H9 (cell line): ENCODE measurements around the gene PCDHGC3. TPM values are rescaled to one million over a fixed set of nuclear protein-coding genes. Genes with fewer than 3 reads are reported as not detected.

ENCODE experiments used
- DNase-seq: peaks from one replicate; pipeline ENCODE4 v3.0.0-alpha.2; 2017
- H2AFZ ChIP-seq: one replicate; pipeline ENCODE4 v1.6.1; 2013; ENCODE audit warnings: mild to moderate bottlenecking, low read length, control low read depth, moderate library complexity
- H2AK5ac ChIP-seq: 2 replicates; pipeline ENCODE4 v1.6.1; 2013; ENCODE audit warnings: low read length, control low read depth, mixed read lengths; ENCODE audit not compliant: insufficient read length
- H2BK120ac ChIP-seq: one replicate; pipeline ENCODE4 v1.6.1; 2013; ENCODE audit warnings: low read depth, mild to moderate bottlenecking, low read length, control low read depth, inconsistent platforms; ENCODE audit not compliant: poor library complexity, severe bottlenecking
- H2BK12ac ChIP-seq: 2 replicates; pipeline ENCODE4 v1.6.1; 2013; ENCODE audit warnings: low read length, control low read depth, mixed read lengths, low read depth; ENCODE audit not compliant: insufficient read length
- H2BK15ac ChIP-seq: 2 replicates; pipeline ENCODE4 v1.6.1; 2013; ENCODE audit warnings: low read depth, low read length, control low read depth
- H2BK20ac ChIP-seq: one replicate; pipeline ENCODE4 v1.6.1; 2013; ENCODE audit warnings: low read depth, mild to moderate bottlenecking, low read length, control low read depth, inconsistent platforms; ENCODE audit not compliant: poor library complexity, severe bottlenecking
- H2BK5ac ChIP-seq: 2 replicates; pipeline ENCODE4 v1.6.1; 2013; ENCODE audit warnings: low read length, control low read depth, mixed read lengths; ENCODE audit not compliant: insufficient read length
- H3K14ac ChIP-seq: 2 replicates; pipeline ENCODE4 v1.6.1; 2013; ENCODE audit warnings: low read length, control low read depth; ENCODE audit not compliant: insufficient read depth
- H3K18ac ChIP-seq: 2 replicates; pipeline ENCODE4 v1.6.1; 2013; ENCODE audit warnings: low read depth, mild to moderate bottlenecking, mixed read lengths, low read length, control low read depth; ENCODE audit not compliant: insufficient read length
- H3K23ac ChIP-seq: 2 replicates; pipeline ENCODE4 v1.6.1; 2013; ENCODE audit warnings: low read length, control low read depth, mixed read lengths, low read depth; ENCODE audit not compliant: insufficient read length
- H3K23me2 ChIP-seq: 2 replicates; pipeline ENCODE4 v1.6.1; 2013; ENCODE audit warnings: low read depth, mild to moderate bottlenecking, mixed read lengths, low read length, control low read depth; ENCODE audit not compliant: insufficient read length, poor library complexity, severe bottlenecking
- H3K27ac ChIP-seq: 2 replicates; pipeline ENCODE4 v1.5.1; 2013; ENCODE audit warnings: low read length, control low read depth, mixed read lengths, low read depth; ENCODE audit not compliant: insufficient read length
- H3K27me3 ChIP-seq: 2 replicates; pipeline ENCODE4 v1.6.1; 2013; ENCODE audit warnings: low read length, control low read depth, inconsistent platforms; ENCODE audit not compliant: insufficient read depth
- H3K4ac ChIP-seq: 2 replicates; pipeline ENCODE4 v1.6.1; 2013; ENCODE audit warnings: low read depth, mild to moderate bottlenecking, control low read depth, inconsistent platforms, low read length, moderate library complexity
- H3K4me1 ChIP-seq: 2 replicates; pipeline ENCODE4 v1.6.1; 2013; ENCODE audit warnings: low read length, control low read depth, inconsistent platforms; ENCODE audit not compliant: insufficient read depth
- H3K4me2 ChIP-seq: 2 replicates; pipeline ENCODE4 v1.6.1; 2013; ENCODE audit warnings: low read length, control low read depth, mixed read lengths; ENCODE audit not compliant: insufficient read length, insufficient read depth
- H3K56ac ChIP-seq: 2 replicates; pipeline ENCODE4 v1.6.1; 2013; ENCODE audit warnings: low read depth, mild to moderate bottlenecking, mixed read lengths, low read length, control low read depth; ENCODE audit not compliant: insufficient read length
- H3K79me1 ChIP-seq: 2 replicates; pipeline ENCODE4 v1.6.1; 2013; ENCODE audit warnings: low read depth, mild to moderate bottlenecking, moderate library complexity, low read length, control low read depth, inconsistent platforms; ENCODE audit not compliant: insufficient read depth, poor library complexity, severe bottlenecking
- H3K79me2 ChIP-seq: 2 replicates; pipeline ENCODE4 v1.6.1; 2013; ENCODE audit warnings: low read length, control low read depth, inconsistent platforms; ENCODE audit not compliant: insufficient read depth
- H3K9ac ChIP-seq: 2 replicates; pipeline ENCODE4 v1.6.1; 2013; ENCODE audit warnings: low read length, control low read depth, mixed read lengths; ENCODE audit not compliant: insufficient read length; ENCODE audit errors: extremely low read depth
- H3K9me3 ChIP-seq: one replicate; pipeline ENCODE4 v1.6.1; 2013; ENCODE audit warnings: low read depth, low read length, inconsistent platforms; ENCODE audit not compliant: control insufficient read depth
- H3T11ph ChIP-seq: one replicate; pipeline ENCODE4 v1.6.1; 2013; ENCODE audit warnings: mild to moderate bottlenecking, low read length, control low read depth, inconsistent platforms
- H4K20me1 ChIP-seq: one replicate; pipeline ENCODE4 v1.6.1; 2013; ENCODE audit not compliant: control insufficient read depth, insufficient read length, insufficient read depth
- H4K5ac ChIP-seq: 2 replicates; pipeline ENCODE4 v1.6.1; 2013; ENCODE audit warnings: low read depth, mild to moderate bottlenecking, mixed read lengths, low read length, control low read depth; ENCODE audit not compliant: insufficient read length
- H4K8ac ChIP-seq: replicated peaks from 2 replicates; pipeline ENCODE4 v1.6.1; 2013; ENCODE audit warnings: low read length, control low read depth, mixed read lengths, low read depth; ENCODE audit not compliant: insufficient read length
- H4K91ac ChIP-seq: 2 replicates; pipeline ENCODE4 v1.6.1; 2013; ENCODE audit warnings: low read depth, mild to moderate bottlenecking, moderate library complexity, mixed read lengths, low read length, control low read depth; ENCODE audit not compliant: insufficient read length
- H3K27ac Mint-ChIP-seq, 3 experiments: 2 replicates in 2 of 3; 3 replicates in 1 of 3; pipeline ENCODE4 v1.8.0; 2020 to 2021; ENCODE audit warnings: mixed read lengths in 3 of 3, mild to moderate bottlenecking in 1 of 3, moderate library complexity in 1 of 3
- H3K27me3 Mint-ChIP-seq: 2 replicates; pipeline ENCODE4 v1.8.0; 2021; ENCODE audit warnings: low read depth, mild to moderate bottlenecking, moderate library complexity, mixed read lengths
- H3K36me3 Mint-ChIP-seq, 3 experiments: 2 replicates in 2 of 3; 3 replicates in 1 of 3; pipeline ENCODE4 v1.8.0; 2020 to 2021; ENCODE audit warnings: low read depth in 3 of 3, mixed read lengths in 3 of 3; ENCODE audit not compliant: insufficient read depth in 1 of 3
- H3K4me1 Mint-ChIP-seq, 2 experiments: 2 replicates each; pipeline ENCODE4 v1.8.0; 2020; ENCODE audit warnings: mixed read lengths in 2 of 2
- H3K4me3 Mint-ChIP-seq, 2 experiments: 2 replicates in 1 of 2; 3 replicates in 1 of 2; pipeline ENCODE4 v1.8.0; 2020 to 2021; ENCODE audit warnings: mild to moderate bottlenecking in 2 of 2, mixed read lengths in 2 of 2, moderate library complexity in 1 of 2
- H3K9me3 Mint-ChIP-seq, 2 experiments: 2 replicates in 1 of 2; 3 replicates in 1 of 2; pipeline ENCODE4 v1.8.0; 2020; ENCODE audit warnings: mild to moderate bottlenecking in 2 of 2, mixed read lengths in 2 of 2, moderate library complexity in 1 of 2
- WGBS: extraction: QIAGEN DNeasy Blood & Tissue Kit; methylation state at CpG from one replicate; pipeline ENCODE4 v1.1.7; 2013; ENCODE audit warnings: missing lambda C conversion rate, low lambda C conversion rate, mixed read lengths; ENCODE audit not compliant: insufficient read length; ENCODE audit errors: extremely low coverage; 5-methylcytosine and 5-hydroxymethylcytosine counted together
- total RNA-seq: library from RNA; stranded (reverse); gene quantifications from 2 replicates; pipeline ENCODE4 v1.2.1, GENCODE V29; 2021
- TF ChIP-seq, protein P1 (sequence below): fragments of 200-600 bp; sonication (generic); conservative IDR thresholded peaks from 3 replicates; pipeline ENCODE4 v1.8.0; 2021; ENCODE audit warnings: antibody characterized with exemption, mild to moderate bottlenecking

The PCDHGC3 gene
- total RNA-seq, 1 experiment from 2014 or later: 19.8 TPM

DNA sequence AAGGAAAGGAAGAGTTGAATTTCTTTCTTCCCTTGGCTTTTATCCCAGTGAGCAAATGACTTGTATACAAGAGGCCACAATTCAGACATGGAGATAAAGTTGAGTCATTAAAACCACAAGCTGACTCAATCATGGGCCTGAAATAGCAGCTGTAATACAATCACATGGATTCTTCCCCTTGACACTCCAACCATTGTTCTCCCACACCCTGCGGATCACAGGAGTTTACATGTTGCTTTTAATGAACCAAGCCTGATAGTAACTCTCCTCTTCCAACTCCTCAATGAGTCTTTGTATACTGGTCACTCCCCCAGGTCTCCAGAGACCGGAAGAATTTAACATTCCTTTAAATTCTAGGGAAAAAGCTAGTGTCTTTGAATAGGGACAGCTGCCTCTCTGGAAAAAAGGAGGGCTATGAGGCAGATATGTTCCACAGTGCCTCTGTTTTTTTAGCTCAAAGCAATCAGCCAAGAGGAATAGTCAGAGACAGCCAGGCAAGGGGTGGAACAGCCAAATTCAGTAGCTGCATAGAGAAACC, 45.5 kb downstream of the PCDHGC3 start:
- Histone ChIP-seq H3K79me2 (no peaks in the 10 kb centered on the region), H3K27me3 (no peaks in the 10 kb centered on the region), H4K5ac (no peak overlapping the region), H4K8ac (no peak overlapping the region), H2BK5ac (no peak overlapping the region), H4K20me1 (no peaks in the 10 kb centered on the region), H3K18ac (no peak overlapping the region), H2BK15ac (no peak overlapping the region), H3K27ac (no peak overlapping the region), H3K23ac (no peak overlapping the region), H2AK5ac (no peak overlapping the region), H2AFZ (no peak overlapping the region), H3K79me1 (peaks cover 2% of the 10 kb centered on the region), H3K23me2 (no peaks in the 10 kb centered on the region), H3K14ac (no peak overlapping the region), H3K9ac (no peak overlapping the region), H3T11ph (no peak overlapping the region), H2BK120ac (no peak overlapping the region), H3K4me1 (no peaks in the 10 kb centered on the region; the same call in 1 of the 2 replicates), H3K9me3 (no peaks in the 10 kb centered on the region), H2BK20ac (no peak overlapping the region), H4K91ac (no peak overlapping the region), H3K4ac (no peak overlapping the region), H2BK12ac (no peak overlapping the region), H3K4me2 (no peak overlapping the region), H3K56ac (no peak overlapping the region)
- no peak overlapping the region for H3K4me3 Mint-ChIP-seq
- whole genome bisulfite sequencing: no CpG with 5 or more reads among the region's 2 CpGs
- no peaks in the 10 kb centered on the region for H3K9me3 Mint-ChIP-seq
- H3K36me3 Mint-ChIP-seq: peaks cover 36 to 96% (median 60%) of the 10 kb centered on the region in 3 experiments; a peak in 6 of 7 replicates
- TF ChIP-seq, protein P1, sequence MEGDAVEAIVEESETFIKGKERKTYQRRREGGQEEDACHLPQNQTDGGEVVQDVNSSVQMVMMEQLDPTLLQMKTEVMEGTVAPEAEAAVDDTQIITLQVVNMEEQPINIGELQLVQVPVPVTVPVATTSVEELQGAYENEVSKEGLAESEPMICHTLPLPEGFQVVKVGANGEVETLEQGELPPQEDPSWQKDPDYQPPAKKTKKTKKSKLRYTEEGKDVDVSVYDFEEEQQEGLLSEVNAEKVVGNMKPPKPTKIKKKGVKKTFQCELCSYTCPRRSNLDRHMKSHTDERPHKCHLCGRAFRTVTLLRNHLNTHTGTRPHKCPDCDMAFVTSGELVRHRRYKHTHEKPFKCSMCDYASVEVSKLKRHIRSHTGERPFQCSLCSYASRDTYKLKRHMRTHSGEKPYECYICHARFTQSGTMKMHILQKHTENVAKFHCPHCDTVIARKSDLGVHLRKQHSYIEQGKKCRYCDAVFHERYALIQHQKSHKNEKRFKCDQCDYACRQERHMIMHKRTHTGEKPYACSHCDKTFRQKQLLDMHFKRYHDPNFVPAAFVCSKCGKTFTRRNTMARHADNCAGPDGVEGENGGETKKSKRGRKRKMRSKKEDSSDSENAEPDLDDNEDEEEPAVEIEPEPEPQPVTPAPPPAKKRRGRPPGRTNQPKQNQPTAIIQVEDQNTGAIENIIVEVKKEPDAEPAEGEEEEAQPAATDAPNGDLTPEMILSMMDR: no peak
- H3K27me3 Mint-ChIP-seq: no peaks in the 10 kb centered on the region; the same call in 1 of the 2 replicates
- peaks cover 20 to 21% of the 10 kb centered on the region in 2 experiments for H3K4me1 Mint-ChIP-seq
- H3K27ac Mint-ChIP-seq: no peak overlapping the region
- no peak for DNase-seq
